Activated CD4-positive, alpha-beta T cell treated with anti-CD3 and anti-CD28 coated beads for 48 hours (primary cell): ENCODE results near the gene ATAD3A.
"Not testable (repeated sequence)": the region's sequence is repeated elsewhere in the genome, so short reads cannot be mapped to it uniquely, and the experiment has no call there.

Source experiments
- DNase-seq: peaks from one replicate; pipeline ENCODE4 v3.0.0-alpha.2; 2020

The ATAD3A gene

DNA sequence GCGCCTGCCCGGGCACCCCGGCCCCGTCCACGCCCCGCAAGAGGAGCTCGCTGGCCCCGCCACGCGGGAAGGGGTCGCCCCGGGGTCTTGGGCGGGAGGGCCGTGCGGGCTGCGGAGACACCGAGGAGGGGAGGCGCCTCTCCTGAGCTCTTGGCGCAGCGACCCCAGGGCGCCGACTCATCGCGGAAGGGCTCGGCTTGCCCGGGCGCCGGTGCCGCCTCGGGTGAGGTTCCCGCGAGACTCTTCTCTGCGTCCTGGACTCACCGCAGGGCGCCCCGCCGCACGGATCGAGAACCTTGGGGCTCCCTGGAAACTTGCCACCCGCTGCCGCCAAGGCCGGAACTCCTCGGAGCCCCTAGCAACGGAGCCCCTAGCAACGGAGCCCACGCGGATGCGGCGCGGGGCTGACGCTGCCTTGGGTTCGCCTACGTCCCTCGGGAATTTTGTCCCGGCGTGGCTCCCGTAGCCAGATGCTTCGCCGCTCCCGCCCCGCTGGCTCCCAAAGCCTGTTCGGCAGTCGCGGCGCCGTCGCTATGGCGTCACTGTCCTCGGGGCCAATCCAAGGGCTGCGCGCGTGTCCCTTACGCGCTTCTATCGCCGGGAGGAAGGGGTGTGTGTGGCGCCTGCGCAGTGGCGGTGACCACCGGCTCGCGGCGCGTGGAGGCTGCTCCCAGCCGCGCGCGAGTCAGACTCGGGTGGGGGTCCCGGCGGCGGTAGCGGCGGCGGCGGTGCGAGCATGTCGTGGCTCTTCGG, at the start of gene ATAD3A:
TSS of gene ATAD3A (plus strand) at position 630 of the 753 bp plus-strand sequence. CDS start at position 737, 107 bp downstream.
- peak; percentile 98 for DNase-seq

DNA sequence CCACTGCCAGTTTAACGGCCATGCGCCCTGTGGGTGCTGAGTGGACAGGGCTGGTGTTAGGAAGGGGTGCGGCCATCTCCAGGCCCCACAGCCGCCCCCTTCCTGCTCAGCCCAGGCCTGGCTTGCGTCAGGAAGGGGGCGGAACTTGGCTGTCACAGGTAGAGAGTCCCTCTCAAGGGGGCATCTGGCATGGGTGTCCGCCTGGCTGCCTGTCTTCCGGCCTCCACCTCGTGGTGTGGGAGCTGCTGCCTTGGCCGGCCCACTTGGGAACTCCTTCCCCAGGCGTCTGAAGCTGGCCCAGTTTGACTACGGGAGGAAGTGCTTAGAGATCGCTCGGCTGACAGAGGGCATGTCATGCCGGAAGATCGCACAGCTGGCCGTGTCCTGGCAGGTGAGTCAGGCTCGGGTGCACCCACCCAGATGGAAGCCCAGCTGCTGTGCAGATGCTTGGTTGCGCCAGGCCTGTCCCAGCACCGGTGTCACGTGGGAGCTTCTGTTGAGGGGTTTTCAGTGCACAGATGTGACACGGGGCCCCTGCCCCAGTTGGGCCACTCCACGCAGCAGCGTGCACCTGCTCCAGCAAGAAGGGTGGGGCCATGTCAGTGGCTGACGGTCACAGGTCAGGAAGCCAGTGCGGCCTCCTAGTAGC, 49.5 kb upstream of the ATAD3A start:
- DNase-seq: no peak

DNA sequence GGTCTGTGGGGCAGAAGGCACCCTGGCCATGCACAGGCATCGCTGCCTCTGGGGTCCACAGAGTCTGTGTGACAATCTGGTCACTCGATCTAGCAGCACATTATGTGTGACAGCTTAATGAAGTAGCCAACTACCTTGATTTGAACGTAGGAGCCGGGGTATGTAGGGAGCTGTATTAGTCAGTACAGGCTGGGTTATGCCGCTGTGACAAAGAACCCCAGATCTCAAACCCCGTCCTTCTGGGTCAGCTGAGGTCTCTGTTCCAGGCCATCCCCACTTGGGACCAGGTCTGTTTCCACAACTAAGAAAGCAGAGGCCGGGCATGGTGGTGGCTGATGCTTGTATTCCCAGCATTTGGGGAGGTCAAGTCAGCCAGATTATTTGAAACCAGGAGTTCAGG, 48.6 kb upstream of the ATAD3A start:
- DNase-seq: no peak

DNA sequence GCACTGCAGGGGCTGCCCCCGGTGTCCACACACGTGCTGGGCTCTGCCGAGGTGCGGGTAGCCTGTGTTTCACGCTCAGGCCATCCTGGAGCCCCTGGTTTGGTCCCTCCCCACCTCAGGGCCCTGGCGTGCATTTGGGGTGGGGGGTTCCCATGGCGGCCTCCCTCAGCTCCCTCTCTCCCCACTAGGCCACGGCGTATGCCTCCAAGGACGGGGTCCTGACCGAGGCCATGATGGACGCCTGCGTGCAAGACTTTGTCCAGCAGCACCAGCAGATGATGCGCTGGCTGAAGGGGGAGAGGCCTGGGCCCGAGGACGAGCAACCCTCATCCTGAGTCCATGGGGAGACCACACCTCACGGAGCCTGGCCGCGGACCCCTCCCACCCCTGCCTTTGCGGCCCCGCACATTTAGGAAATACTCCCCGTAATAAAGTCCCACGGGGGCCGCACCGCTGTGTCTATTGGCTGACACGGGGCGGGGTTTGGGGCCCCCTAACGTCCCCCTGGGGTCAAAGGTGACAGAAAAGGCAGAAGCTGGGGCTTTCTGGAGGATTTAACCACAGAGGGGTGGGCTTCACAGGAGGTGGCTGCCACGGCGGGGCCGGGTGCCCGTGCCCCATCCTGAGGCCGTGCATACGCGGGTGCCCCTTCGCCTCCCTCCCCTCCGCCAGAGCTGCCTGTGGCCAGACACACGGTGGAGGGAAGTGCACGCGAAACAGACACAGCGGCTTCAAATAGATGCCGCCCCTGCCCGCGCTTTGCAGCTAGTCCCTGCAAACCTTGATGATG, 43.6 kb upstream of the ATAD3A start:
- DNase-seq: not testable (repeated sequence)

DNA sequence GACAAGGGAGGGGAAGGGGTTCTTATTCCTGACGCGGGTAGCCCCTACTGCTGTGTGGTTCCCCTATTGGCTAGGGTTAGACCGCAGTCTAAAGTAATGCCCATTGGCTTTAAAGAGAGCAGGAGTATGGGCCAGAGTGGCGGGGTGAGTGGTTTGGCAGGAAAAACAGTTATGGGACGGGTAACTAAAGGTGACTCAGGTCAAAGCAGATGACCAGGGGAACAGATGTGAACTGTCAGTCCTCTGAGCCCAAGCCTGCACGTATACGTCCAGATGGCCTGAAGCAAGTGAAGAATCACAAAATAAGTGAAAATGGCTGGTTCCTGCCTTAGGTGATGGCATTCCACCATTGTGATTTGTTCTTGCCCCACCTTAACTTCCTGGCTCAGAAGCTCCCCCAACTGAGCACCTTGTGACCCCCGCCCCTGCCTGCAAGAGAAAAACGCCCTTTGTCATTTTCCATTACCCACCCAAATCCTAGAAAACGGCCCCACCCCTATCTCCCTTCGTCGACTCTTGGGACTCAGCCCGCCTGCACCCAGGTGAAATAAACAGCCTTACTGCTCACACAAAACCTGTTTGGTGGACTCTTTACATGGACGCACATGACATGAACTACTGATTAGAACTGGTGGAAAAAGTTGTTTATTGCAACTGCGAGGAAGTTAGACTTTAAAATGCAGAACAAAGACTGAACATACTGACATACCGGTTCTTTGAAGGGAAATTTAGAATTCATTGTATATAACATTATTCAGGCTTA, 41.2 kb upstream of the ATAD3A start:
- no peak for DNase-seq

DNA sequence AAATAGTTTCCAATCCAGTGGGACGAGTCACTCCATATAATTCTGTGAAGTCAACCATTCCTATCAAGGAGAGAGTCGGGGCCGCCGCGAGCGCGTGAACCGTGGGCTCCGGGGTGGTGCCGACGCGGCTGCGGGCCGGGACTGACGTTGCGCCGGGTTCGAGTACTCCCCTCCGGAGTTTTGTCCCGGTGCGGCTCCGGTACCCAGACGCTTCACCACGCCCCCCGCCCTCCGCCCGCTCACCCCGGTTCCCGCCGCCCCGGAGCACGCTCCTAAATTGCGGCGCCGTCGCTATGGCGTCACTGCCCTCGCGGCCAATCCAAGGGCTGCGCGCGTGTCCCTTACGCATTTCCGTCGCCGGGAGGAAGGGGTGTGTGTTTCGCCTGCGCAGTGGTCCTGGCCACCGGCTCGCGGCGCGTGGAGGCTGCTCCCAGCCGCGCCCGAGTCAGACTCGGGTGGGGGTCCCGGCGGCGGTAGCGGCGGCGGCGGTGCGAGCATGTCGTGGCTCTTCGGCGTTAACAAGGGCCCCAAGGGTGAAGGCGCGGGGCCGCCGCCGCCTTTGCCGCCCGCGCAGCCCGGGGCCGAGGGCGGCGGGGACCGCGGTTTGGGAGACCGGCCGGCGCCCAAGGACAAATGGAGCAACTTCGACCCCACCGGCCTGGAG, 40.4 kb upstream of the ATAD3A start, which contains the start of gene ATAD3B:
TSS of gene ATAD3B (plus strand) at position 377 of the 664 bp plus-strand sequence. CDS start at position 497, 120 bp downstream.
- peak; percentile 97 for DNase-seq

DNA sequence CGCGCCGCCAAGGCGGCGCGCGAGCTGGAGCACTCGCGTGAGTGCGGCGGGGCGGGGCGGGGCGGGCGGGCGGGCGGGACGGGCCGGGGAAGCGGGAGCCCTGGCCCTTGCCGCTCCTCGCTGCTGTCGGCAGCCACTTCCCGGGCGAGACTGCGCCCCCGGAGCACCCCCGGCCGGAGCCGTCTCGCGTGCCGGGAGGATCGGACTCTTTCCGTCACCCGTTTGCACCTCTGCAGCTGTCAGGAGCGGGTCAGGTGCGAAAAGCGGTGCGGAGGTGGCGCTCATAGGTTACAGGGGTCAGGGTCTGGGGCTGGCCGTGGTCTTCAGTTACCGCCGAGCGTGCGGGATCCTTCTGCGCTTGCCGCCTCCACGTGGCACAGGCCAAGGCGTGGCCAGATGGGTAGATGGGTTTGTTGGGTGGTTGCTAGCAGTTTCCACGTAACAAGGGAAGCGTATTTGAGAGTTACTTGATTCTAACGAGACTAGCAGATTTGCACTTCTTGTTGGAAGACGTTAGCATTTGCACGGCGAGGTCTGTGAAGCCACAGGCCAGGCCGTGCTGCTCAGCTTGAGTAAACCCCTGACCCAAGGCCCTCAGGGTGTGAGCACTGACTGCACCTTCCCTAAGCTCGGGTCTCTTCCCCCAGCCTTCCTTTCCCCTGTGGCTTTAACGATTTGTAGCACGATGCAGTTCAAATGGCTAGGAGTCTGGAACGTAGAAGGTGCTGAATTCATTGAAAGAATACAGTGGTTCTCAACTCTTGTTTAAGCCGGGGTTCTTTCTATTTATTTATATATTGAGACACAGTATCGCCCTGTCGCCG, 39.7 kb upstream of the ATAD3A start:
- DNase-seq: peak; percentile 26

DNA sequence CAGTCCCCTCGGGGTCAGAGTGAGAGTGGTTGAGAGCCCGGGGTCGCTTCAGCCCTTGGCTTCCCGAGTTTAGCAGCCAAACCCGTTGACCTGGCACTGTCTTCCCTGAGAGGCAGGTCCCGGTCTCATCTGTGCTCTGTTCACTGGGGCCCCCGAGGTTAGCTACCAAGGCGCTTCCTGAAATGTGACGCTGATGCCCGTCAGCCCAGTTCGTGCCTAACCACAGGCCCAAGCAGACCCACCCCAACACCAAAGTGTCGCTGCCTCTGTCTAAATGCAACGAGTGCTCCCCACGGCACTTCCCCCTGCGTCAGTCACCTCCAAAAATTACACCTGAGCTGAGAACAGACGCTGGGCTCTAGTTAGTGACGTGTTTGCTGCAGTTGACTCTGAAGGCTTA, 36.0 kb upstream of the ATAD3A start:
- not testable (repeated sequence) for DNase-seq

DNA sequence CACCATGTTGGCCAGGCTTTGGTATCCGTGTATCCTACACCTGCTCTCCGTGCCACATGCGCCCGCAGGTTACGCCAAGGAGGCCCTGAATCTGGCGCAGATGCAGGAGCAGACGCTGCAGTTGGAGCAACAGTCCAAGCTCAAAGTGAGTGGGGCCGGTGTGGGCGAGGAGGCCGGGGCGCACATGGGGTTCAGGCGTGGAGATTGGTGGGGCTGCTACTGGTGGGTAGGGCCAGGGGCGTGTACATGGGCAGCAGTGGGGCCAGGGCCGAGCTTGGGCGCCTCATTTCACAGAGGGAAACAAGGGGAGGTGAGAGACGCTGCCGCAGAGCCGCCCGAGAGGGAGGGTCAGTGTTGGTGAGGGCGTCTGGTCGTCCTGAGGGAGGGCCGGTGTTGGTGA, 34.8 kb upstream of the ATAD3A start:
- DNase-seq: no peak

DNA sequence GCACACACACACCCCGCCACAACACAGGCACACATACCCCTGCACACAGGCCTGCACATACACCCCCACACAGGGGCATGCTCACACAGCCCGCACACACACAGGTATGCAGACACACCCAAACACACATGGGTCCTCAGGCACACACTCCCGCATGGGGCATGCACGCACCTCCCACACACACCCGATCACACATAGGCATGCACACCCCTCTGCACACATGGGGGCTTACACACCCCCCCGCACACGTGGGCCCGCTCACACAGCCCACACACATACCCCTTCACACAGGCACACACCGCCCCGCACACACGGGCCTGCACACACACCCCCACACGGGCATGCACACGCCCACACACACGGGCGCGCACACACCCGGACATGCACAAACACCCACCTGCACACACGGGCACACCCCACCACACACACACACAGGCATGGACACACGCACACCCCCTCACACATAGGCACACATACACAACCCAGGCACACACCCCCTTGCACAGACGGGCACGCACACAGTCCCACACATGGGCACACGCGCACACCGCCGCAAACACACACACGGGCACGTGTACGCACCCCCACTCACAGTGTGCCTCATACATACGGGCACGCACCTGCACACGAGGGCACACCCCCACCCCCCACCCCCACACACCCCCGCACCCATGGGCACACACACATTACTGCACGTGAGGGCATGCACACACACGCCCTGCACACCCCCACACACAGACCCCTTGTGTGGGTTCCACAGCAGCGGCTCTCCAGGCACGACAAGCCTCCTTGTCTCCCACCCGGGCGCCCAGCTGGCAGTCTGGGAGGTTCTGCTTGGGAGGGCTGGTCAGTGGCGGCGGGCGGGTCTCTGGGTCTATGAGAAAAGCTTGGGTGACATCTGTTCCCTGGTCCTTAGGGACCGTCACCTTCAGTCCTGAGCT, 32.1 kb upstream of the ATAD3A start:
- DNase-seq: no peak

DNA sequence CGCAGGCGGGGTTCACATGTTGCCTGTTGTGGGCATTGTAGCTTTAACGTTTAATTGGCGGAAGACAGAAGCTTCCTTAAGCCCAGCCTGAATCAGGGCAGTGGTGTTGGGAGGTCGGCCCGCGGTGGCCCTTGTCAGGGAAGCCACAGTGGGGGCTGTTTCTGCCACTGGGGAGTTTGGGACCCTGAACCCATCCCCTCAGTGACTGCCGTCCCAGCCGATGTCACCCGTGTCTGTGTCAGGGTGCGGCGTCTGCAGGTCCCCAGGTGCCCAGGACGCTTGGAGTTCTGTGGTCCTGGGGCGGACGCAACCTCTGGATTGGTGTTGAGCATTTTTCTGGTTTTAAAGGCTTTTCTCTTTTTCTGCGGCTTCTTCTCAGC, 31.5 kb upstream of the ATAD3A start:
- not testable (repeated sequence) for DNase-seq

DNA sequence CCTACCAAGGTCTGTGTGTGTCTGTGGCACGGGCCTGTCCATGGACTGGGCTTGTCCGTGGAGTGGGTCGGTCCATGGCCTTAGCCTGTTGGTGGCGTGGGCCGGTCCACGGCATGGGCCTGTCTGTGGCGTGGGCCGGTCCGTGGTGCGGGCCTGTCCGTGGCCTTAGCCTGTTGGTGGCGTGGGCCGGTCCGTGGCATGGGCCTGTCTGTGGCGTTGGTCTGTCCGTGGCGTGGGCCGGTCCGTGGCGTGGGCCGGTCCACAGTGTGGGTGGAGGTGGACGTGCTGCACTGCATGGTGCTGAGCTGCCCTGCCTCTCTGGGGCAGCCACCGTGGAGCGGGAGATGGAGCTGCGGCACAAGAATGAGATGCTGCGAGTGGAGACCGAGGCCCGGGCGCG, 30.2 kb upstream of the ATAD3A start:
- DNase-seq: not testable (repeated sequence)

DNA sequence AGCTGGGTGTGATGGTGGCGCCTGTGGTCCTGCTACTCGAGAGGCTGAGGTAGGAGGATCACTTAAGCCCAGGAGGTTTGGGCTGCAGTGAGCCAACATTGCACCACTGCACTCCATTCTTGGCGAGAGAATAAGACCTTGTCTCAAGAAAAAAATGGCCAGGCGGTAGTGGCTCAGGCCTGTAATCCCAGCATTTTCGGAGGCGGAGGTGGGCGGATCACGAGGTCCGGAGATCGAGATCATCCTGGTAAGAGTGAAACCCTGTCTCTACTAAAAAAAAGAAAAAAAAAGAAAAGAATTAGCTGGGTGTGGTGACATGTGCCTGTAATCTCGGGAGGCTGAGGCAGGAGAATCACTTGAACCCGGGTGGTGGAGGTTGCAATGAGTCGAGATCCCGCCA, 29.1 kb upstream of the ATAD3A start:
- no peak for DNase-seq

DNA sequence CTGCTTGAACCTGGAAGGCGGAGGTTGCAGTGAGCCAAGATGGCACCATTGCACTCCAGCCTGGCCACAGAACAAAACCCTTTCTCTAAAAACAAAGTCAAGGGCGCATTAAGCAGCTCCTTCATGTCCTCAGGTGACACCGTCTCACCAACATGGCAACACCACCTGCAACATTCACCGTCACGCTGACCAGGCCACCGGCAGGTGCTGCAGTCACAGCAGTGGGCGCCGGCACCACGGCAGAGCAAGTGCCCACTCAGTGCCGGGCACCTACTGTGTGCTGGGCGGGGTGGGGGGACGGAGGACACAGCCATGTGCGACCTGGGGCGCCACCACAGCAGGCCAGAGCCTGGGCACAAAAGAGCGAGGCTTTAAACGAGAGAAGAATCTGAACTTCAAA, 28.2 kb upstream of the ATAD3A start:
- no peak for DNase-seq

DNA sequence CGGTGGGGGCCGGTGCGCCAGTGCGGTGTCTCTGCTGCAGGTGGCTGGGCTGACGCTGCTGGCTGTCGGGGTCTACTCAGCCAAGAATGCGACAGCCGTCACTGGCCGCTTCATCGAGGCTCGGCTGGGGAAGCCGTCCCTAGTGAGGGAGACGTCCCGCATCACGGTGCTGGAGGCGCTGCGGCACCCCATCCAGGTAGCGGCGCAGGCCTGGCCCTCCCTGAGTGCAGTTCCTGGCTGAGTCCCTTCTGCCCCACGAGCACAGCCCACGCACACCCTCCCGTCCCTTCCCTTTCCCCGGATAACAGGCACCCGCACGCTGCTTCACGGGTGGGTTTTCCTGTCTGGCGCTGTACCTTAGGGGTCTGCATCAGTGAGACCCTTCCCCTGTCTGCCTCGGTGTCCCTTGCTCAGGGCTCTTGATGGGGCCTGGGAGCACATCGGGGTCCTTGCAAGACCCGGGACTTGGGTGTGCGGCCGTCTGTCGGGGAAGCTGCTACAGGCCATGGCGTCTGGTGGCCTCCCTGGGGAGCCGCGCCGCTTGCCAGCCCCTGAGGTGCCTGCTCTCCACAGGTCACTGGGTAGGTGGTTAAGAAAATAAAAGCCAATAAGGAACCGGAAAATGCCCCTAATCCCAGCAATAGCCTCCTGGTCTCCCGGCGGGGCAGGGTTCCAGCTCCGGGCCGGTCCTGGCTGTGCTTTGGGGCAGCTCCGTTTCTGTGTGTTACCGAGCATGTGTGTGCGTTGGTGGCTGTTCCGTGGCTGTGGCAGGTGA, 26.8 kb upstream of the ATAD3A start:
- DNase-seq: not testable (repeated sequence)

DNA sequence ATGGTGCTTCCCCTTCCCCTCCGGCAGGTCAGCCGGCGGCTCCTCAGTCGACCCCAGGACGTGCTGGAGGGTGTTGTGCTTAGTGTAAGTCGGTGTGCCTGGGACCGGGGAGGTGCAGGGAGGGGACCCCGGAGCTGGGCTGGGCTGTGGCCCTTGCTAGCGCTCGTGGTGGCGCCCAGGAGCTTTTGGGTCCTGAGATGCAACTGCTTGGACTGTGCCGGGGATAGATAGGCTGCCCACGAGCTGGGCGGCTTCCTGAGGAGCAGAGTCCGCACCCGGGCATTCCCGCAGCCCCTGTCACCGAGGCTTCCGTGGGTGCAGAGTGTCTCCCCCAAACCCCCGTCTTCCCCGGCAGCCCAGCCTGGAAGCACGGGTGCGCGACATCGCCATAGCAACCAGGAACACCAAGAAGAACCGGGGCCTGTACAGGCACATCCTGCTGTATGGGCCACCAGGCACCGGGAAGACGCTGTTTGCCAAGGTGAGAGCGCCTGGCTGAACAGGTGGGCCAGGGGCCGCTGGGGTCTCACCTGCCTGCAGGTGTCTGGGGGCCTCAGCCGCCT, 26.1 kb upstream of the ATAD3A start:
- not testable (repeated sequence) for DNase-seq

DNA sequence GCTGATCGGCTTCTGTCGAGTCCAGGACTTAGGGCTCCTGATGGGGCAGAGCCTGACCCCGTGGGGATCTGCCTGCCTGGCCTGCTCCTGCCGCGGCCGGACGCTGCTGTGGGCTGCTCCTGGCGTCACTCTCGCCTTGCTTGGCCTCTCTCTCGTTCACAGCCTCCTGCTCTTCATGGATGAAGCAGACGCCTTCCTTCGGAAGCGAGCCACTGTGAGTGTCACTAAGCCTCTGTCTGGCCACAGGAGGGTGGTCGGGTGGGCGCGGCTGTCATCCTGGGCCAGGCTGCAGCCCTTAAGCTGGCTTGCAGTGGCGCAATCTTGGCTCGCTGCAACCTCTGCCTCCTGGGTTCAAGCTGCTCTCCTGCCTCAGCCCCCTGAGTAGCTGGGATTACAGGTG, 24.3 kb upstream of the ATAD3A start:
- no peak for DNase-seq

DNA sequence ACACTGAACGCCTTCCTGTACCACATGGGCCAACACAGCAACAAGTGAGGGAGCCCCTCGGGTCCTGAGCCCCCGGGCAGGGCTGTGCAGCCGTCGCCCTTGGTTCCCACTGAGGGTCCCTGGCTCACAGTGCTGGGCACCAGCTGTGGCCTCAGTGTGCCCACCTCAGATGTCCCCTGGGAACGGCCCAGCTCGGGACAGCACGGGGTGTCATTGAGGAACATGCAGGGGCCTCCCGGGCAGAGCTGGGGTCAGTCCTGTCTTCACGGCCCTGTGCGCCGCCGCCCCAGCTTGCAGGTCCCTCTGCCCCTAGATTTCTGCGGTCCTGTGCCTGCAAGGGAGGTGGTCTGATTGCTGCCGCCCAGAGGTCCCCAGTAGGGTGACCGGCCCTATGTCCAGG, 22.7 kb upstream of the ATAD3A start:
- DNase-seq: no peak

DNA sequence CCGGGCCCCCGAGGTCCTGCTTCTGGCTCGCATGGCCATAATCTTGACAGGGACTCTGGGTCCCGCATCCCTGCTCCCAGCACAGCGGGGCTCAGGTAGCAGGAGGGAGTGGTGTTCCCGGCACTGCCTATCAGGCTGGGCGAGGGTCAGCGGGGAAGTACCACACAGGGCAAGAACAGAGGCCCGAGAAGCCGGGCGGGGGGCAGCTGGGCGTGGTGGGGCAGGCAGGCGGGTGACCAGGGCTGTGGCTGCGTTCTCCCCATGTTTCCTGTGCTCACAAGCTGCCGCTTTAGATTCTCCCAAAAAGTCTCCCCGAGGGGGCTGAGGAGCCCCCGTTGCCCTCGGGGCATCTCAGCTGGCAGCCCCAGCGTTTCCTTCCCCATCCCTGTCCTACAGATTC, 22.1 kb upstream of the ATAD3A start:
- no peak for DNase-seq
